RPMI7951 (cell line): ENCODE measurements around the gene DENND2A. TPM values are rescaled to one million over a fixed set of nuclear protein-coding genes. Genes with fewer than 3 reads are reported as not detected.
"Not testable (repeated sequence)": the region's sequence is repeated elsewhere in the genome, so short reads cannot be mapped to it uniquely, and the experiment has no call there.

Experiments
- DNase-seq: peaks from one replicate; pipeline ENCODE4 v3.0.0-alpha.2; 2012; ENCODE audit warnings: low read depth
- total RNA-seq: library from RNA; depleted of rRNA; stranded (reverse); fragments of >200 nt; shearing (Covaris generic); gene quantifications from 2 replicates; pipeline ENCODE4 v1.2.3, GENCODE V29; 2014

DENND2A gene
- total RNA-seq, 1 experiment from 2014 or later, result 29.6 TPM

DNA sequence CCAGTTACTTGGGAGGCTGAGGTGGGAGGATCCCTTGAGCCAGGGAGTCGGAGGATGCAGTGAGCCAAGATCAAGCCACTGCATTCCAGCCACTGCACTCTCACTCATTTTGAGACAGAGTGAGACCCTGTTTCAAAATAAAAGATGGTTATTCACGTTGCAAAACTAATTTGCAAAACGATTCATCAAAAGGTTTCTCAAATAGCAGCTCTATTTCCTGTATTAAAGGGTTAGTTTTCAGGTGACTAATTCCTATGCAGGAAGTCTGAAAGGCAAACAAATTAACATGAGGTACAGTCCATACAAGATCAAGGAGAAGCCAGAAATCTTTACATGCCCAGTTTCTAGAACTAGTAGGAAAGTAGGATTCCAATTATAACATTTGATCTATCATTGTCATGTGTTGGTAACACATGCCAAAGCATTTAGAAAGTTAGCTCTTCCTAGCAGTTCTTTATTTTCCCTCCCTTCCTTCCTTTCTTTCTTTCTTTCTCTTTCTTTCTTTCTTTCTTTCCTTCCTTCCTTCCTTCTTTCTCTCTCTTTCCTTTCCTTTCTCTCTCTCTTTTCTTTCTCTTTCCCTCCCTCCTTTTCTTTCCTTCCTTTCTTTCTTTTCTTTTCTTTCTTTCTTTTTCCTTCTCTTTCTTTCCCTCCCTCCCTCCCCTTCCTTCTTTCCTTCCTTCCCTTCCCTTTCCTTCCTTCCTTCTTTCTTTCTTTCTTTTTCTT lies 49.3 kb downstream of the DENND2A start:
- DNase-seq, result no peak

DNA sequence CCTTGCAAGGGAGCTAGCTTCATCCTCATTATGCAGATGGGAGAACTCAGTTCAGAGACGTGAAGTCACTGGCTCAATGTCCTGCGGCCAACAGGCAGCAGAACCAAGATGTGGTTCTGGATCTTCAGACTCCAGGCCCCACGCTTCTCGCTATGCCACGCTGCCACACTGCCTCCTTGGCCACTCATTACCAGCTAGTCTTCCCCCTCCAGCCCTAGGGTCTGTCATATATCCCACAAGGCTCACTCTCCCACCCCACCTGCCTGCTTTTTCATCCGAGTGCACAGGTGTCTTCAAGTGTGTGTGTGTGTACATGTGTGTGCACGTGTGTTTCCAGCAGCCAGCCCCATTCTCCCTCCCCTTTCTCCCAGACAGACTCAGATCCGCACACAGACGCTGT lies 53.4 kb downstream of the DENND2A start:
- no peak for DNase-seq

DNA sequence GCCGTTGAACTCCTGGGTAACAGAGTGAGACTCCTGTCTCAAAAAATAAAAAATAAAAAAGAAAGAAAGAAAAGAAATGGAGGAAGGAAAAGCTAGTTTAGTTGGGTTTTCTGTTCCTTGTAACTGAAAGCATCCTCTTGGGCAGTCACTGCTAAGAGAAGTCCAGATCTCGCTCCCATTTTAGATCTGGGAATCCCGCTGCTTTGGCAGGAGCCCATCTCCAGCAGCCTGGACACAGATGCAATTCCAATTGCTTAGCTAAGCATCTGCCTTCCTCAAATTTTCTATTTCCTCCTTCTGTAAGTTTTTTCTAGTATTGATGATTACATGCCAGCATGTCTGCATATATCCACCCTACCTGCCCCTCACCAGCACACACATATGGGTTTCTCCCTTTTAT lies 54.1 kb downstream of the DENND2A start:
- no peak for DNase-seq

DNA sequence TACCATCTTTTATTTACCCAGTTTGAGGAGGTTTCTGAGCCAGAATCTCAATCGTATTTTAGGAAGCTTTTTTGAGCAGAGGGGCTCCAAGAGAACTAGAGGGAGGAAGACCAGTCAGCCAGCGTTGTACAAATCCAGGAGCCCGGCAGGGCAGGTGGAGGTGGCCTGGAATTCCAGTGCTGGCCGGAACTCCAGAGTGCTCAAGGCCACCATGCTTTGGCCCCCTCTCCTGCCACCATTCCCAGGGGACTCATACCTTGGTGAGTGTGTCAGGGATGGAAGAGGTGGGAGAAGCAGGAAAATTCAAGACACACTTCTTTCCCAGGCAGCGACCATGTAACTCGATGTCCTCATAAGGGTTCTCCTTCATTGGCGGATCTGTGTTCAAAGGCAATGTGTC lies 55.3 kb downstream of the DENND2A start:
- DNase-seq, result no peak

DNA sequence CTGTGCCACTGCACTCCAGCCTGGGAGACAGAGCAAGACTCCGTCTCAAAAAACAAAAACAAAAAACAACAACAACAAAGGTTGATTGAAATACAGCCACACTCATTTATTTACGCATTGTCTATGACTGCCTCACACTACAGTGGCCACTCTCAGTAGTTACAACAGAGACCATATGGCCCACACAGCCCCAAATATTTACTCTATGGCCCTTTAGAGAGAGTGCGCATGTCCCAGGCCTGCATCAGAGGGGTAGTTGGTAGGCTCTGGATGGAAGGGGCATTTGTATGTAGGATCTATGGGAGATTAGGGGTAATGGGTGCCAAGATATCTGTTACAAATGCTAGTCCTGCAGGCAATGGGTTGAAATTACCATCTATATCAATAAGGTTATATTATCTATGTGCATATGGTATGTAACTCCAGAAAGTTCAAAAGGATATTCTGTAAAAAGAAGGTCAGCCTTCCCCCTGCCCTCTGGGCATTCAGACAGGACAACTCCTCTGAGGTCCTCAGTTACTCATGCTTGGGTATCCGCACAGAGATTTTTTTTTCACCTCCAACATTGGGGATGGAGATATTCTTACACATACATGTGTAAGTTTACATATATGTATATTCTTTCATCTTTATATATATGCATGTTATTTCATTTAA lies 56.3 kb downstream of the DENND2A start:
- no peak for DNase-seq

DNA sequence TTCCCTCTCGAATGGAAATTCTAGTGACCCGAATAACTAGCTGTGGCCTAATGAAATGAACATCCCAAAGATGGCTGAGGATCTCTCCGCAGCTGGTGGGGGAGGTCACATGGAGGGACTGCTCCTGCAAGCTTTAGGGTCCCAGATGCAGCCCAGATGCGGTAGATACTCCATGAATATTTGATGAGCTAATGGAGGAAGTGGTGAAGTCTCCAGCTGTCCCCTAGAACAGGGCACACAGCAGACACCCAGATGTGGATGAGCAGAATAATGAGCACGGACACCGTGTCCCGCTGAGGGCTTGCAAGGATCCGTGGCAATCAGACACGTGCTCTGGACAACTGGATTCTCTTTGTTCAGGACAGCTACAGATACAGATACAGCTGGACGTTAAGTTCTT lies 59.2 kb downstream of the DENND2A start:
- no peak for DNase-seq

DNA sequence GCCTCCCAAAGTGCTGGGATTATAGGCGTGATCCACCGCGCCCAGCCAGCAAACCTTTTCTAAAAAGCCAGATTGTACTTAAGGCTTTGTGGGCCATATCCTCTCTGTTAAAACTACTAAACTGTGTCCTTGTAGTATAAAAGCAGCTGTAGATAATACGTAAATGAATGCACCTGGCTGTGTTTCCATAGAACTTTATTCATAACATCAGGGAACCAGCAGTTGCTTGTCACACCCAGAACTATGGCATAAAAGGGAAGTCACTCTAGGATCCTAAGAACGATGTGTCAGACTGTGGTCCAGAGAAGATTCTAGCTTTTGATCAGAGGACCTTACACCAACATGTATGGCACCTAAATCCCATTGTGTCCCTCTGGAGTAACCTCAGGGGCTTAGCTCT lies 63.0 kb downstream of the DENND2A start:
- no peak for DNase-seq

DNA sequence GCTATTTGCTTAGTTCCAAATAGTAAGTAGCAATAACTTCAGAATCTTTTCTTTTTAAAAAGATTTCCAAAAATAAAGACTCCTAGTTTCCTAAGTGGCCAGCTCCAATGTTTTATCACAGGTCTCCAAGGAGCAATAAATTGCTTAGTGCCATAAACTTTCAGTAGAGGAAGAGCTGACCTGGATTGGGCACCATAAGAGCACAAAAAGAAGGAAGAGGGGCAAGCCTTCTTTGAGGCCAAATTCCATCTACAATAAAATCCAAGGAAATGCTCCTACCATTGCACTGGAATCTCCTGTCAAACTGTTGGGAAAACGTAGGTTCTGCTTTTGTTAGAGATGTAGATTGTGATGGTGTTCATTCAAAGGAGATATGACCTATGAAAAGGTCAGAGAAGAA lies 64.0 kb downstream of the DENND2A start:
- DNase-seq, result no peak

DNA sequence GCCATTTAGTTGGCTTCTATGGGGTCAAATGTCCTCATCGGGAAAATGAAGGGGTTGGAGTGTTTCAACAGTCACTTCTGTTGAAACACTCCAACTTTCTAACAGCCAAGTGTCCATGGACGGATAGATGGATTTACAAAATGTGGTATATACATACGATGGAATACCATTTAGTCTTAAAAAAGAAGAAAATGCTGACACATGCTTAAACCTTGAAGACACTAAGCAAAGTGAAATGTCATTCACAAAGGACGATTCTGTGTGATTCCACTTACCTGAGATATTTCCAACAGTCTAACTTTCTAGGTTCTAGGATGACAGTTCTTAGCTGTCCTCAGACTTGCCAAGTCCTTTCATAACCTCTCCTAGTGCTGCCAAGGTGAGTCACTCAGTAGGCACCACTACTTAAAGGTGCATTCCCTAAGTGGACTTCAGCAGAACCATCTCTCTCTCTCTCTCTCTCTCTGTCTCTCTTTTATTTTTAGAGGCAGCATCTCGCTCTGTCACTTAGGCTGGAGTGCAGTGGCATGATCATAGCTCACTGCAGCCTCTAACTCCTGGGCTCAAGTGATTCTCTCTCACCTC lies 69.0 kb downstream of the DENND2A start:
- no peak for DNase-seq

DNA sequence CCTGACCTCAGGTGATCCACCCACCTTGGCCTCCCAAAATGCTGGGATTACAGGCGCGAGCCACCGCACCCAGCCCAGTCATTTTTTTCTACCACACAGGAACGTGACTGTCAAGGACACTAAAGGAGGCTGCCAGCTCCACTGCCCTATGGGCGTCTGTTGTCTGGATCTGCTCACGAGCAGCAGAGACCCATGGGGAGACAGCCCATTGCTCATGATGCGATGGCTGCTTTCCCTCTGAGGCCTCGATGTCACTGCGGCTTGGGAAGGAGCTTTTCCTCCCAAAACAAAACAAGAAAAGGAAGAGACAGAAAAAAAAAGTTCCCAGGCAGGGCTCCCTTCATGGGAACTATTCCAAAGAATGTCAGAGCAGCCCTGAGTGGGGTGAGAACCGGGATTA lies 70.5 kb downstream of the DENND2A start:
- no peak for DNase-seq

DNA sequence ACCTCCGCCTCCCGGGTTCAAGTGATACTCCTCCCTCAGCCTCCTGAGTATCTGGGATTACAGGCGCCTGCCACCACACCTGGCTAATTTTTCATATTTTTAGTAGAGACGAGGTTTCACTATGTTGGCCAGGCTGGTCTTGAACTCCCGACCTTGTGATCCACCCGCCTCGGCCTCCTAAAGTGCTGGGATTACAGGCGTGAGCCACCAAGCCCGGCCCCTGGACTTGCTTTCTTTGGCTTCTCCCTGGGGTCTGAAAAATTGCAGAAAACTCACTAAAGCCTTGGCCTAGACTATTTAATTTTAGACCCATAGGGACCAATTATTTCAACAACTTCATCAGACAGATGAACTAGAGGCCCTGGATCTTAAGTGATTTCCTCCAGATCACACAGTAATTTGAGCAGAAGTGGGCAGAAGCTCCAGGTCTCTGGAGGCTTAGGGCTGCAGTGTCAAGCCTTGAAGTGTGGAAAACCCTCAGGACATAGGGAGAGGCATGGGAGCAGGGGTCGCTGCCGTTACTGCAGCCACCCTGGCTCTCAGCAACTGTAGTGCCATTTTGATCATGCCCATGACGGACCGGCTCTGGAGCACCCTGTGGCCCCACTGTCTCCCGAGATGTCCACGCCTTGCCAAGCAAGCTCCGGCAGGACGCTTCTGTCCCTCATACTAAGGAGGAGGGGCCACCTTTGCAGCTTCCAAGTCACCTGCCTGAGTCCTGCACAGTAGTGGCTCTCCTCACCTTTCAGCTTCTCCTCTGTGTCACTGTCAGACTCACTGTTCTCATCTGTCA lies 72.4 kb downstream of the DENND2A start:
- DNase-seq, result no peak

DNA sequence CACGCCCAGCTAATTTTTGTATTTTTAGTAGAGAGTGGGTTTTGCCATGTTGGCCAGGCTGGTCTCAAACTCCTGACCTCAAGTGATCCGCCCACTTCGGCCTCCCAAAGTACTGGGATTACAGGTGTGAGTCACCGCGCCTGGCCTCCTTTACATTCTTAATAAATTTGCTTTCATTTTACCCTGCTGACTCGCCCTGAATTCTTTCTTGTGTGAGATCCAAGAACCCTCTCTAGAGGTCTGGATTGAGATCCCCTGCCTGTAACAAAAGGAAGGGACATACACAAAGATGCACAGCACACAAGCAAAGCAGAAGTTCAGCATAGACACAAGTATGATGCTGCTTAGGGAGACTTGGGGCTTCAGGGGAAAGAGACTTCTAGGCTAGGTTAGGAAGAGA lies 74.4 kb downstream of the DENND2A start:
- peak; percentile 84 for DNase-seq

DNA sequence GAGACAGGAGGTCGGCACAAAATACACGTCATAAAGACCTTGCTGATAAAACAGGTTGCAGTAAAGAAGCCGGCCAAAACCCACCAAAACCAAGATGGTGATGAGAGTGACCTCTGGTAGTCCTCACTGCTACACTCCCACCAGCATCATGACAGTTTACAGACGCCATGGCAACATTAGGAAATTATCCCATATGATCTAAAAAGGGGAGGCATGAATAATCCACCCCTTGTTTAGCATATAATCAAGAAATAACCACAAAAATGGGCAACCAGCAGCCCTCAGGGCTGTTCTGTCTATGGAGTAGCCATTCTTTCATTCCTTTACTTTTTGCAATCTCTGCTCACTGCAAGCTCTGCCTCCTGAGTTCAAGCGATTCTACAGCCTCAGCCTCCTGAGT lies 74.9 kb downstream of the DENND2A start:
- peak; percentile 58 for DNase-seq

DNA sequence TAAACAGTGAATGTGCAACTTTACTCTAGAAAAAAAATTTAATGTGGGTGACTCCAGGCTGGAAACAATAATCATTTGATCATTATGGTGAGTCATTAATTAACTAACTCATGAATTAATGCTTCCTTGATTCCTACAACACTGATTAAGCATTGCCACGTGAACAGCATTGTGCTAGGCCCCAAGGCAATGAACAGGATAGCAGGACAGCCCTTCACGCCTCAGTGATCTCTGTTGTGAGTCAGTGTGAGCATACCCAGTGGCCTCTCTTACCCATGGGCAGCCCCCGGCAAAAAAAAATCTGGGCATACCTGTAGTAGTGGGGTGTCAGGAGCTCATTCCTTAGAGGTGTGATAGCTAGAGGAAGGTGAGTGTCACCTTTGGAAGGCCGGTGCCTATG lies 76.0 kb downstream of the DENND2A start:
- peak; percentile 90 for DNase-seq

DNA sequence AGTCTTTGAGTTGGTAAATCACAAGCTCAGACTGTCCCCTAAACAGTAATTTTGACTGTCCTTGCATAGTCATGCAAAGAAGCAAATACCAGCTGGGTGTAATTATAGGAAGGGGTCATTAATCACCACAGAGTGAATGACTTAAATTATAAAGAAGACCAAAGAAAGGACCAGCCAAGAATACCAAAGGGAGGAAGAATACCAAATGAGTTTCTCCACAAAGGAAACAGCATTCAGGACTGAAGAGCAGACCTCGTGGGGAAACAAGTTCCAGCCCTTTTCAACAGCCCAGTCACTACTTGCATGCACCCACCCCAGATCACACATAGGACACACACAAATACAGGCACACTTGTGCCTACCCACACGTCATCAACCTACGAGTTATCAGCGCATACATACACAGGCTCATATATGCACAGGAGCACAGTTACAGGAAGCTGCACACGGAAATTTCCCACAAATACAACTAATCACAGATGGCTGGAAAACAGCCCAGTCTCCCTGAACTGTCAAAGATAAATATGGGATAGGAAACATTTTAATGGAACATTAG lies 77.6 kb downstream of the DENND2A start:
- DNase-seq, result peak; percentile 76

DNA sequence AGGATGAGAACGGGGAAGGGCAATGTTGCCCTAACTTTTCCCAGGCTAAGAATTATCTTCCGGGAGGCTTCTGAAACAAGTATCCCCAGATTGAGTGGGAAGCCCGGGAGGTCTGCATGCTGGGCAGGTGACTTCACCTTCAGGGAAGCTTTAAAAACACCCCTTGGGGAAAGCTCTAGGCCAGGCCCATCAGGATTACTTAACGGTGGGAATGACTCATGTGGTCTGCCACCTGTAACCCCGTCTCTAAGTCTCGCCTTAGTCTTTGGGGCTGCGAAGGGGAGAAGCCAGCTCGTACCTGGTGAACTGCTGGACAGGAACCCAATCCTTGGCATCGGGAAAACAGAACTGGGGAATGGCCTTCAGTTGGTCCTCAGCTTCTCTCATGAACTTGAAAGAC lies 81.2 kb downstream of the DENND2A start:
- no peak for DNase-seq

DNA sequence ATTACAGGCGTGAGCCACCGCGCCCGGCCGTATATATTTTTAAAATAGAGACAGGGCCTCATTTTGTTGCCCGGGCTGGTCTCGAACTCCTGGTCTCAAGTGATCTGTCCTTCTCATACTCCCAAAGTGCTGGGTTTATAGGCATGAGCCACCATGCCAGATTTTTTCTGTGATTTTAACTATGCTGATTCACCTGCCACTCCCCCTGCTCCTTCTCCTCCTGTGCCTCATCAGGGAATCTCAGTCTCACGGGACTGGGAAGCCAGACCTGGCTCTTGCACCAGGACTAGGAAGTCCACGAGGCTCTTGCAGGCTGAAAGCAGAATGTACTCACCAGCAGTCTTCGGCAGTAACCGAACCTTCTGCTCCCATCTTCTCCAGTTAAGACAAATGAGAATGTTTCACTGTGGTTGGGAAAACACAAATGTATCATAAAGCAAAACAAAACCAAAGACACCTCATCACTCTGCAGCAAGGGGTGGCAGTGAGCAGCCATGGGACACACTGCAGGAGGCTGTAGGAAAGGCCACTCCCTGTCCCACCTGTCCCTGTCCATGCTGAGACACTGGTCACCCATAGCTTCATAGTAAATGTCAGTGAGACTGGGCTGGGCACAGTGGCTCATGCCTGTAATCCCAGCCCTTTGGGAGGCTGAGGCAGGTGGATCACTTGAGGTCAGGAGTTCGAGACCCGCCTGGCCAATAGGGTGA lies 82.6 kb downstream of the DENND2A start:
- no peak for DNase-seq

DNA sequence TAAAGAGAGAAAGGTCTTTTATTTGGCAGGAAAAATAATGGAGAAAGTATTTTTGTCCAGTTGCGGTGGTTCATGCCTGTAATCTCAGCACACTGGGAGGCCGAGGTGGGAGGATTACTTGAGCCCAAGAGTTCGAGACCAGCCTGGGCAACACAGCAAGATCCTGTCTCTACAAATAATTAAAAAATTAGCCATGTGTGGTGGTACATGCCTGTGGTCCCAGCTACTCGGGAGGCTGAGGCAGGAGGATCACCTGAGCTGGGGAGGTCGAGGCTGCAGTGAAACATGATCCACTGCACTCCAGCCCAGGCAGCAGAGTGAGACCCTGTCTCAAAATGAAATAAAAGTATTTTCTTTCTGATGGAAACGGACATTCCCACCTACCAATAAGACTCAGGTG lies 83.5 kb downstream of the DENND2A start:
- no peak for DNase-seq

DNA sequence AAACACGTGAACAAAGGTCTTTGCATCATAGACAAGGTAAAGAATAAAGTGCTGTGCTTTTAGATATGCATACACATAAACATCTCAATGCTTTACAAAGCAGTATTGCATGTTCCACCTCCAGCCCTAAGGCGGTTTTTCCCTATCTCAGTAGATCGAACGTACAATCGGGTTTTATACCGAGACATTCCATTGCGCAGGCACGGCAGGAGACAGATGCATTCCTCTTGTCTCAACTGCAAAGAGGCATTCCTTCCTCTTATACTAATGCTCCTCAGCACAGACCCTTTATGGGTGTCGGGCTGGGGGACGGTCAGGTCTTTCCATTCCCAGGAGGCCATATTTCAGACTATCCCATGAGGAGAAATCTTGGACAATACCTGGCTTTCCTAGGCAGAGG lies 87.4 kb downstream of the DENND2A start:
- DNase-seq, result not testable (repeated sequence)

DNA sequence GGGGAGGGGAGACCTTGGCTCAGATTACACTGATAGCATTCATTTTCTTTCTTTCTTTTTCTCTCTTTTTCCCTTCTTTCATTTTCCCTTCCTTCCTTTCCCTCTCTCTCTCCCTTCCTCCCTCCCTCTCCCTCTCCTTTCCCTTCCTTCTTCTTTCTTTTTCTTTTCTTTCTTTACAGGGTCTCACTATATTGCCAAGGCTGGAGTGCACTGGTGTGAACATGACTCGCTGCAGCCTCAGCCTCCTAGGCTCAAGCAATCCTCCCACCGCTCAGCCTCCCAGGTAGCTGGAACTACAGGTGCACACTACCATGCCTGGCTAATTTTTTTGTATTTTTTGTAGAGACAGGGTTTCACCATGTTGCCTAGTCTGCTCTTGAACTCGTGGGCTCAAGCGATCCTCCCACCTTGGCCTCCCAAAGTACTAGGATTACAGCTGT lies 88.4 kb downstream of the DENND2A start:
- no peak for DNase-seq
